Activated T-cell treated with anti-CD3 and anti-CD28 coated beads, Interleukin-2, amount 50 U/mL, for 24 hours (primary cell): Measurements from ENCODE around the gene TTC39A.

Experiments
- DNase-seq: peaks from one replicate; pipeline ENCODE4 v3.0.0-alpha.2; 2020
- H3K27ac Mint-ChIP-seq: 2 replicates; pipeline ENCODE4 v1.8.0; 2020; ENCODE audit warnings: mild to moderate bottlenecking, mixed read lengths
- H3K27me3 Mint-ChIP-seq: 2 replicates; pipeline ENCODE4 v1.8.0; 2020; ENCODE audit warnings: mixed read lengths
- H3K36me3 Mint-ChIP-seq: 2 replicates; pipeline ENCODE4 v1.8.0; 2020; ENCODE audit warnings: low read depth, mixed read lengths
- H3K4me1 Mint-ChIP-seq: 2 replicates; pipeline ENCODE4 v1.8.0; 2020; ENCODE audit warnings: low read depth, mixed read lengths
- H3K4me3 Mint-ChIP-seq: 2 replicates; pipeline ENCODE4 v1.8.0; 2020; ENCODE audit warnings: mild to moderate bottlenecking, moderate library complexity, mixed read lengths
- H3K9me3 Mint-ChIP-seq: 2 replicates; pipeline ENCODE4 v1.8.0; 2020; ENCODE audit warnings: mixed read lengths

Gene TTC39A

GRCh38 chr1:51345300-51345687, 14.9 kb upstream of the TTC39A start:
- H3K9me3 Mint-ChIP-seq, result no peaks in the 10 kb centered on the region
- peaks cover 3% of the 10 kb centered on the region for H3K4me1 Mint-ChIP-seq
- no peak for DNase-seq
- peaks cover 51% of the 10 kb centered on the region for H3K27me3 Mint-ChIP-seq
- H3K27ac Mint-ChIP-seq, result no peak overlapping the region
- H3K4me3 Mint-ChIP-seq, result no peak overlapping the region
- H3K36me3 Mint-ChIP-seq, result no peaks in the 10 kb centered on the region

GRCh38 chr1:51344602-51345299, 14.4 kb upstream of the TTC39A start:
- Mint-ChIP-seq H3K4me3 (no peak overlapping the region), H3K9me3 (no peaks in the 10 kb centered on the region), H3K27ac (no peak overlapping the region), H3K36me3 (no peaks in the 10 kb centered on the region), H3K4me1 (peaks cover 3% of the 10 kb centered on the region), H3K27me3 (peaks cover 51% of the 10 kb centered on the region)
- no peak for DNase-seq

GRCh38 chr1:51344276-51344601, 13.9 kb upstream of the TTC39A start:
- Mint-ChIP-seq H3K4me3 (no peak overlapping the region), H3K27ac (no peak overlapping the region), H3K9me3 (no peaks in the 10 kb centered on the region), H3K4me1 (peaks cover 3% of the 10 kb centered on the region), H3K36me3 (no peaks in the 10 kb centered on the region), H3K27me3 (peaks cover 51% of the 10 kb centered on the region)
- no peak for DNase-seq

GRCh38 chr1:51343624-51344023, 13.3 kb upstream of the TTC39A start:
- no peak for DNase-seq
- H3K36me3 Mint-ChIP-seq, result no peaks in the 10 kb centered on the region
- peaks cover 54% of the 10 kb centered on the region for H3K27me3 Mint-ChIP-seq
- no peak overlapping the region for H3K27ac Mint-ChIP-seq
- H3K4me1 Mint-ChIP-seq, result peaks cover 3% of the 10 kb centered on the region
- H3K4me3 Mint-ChIP-seq, result no peak overlapping the region
- no peaks in the 10 kb centered on the region for H3K9me3 Mint-ChIP-seq

GRCh38 chr1:51342591-51343206, 12.3 kb upstream of the TTC39A start:
- Mint-ChIP-seq H3K4me1 (peaks cover 3% of the 10 kb centered on the region), H3K36me3 (no peaks in the 10 kb centered on the region), H3K4me3 (no peak overlapping the region), H3K27ac (no peak overlapping the region), H3K27me3 (peaks cover 57% of the 10 kb centered on the region), H3K9me3 (no peaks in the 10 kb centered on the region)
- DNase-seq, result no peak

- H3K27ac Mint-ChIP-seq, result no peak overlapping the region
- no peaks in the 10 kb centered on the region for H3K9me3 Mint-ChIP-seq
- no peak for DNase-seq
- H3K36me3 Mint-ChIP-seq, result no peaks in the 10 kb centered on the region
- H3K4me1 Mint-ChIP-seq, result peaks cover 3% of the 10 kb centered on the region
- H3K4me3 Mint-ChIP-seq, result no peak overlapping the region
- H3K27me3 Mint-ChIP-seq, result peaks cover 57% of the 10 kb centered on the region
Observed at GRCh38 chr1:51341876-51342496, 11.6 kb upstream of the TTC39A start.

- H3K27ac Mint-ChIP-seq, result no peak overlapping the region
- DNase-seq, result no peak
- no peaks in the 10 kb centered on the region for H3K36me3 Mint-ChIP-seq
- peaks cover 43% of the 10 kb centered on the region for H3K27me3 Mint-ChIP-seq
- H3K4me1 Mint-ChIP-seq, result peaks cover 3% of the 10 kb centered on the region
- no peak overlapping the region for H3K4me3 Mint-ChIP-seq
- no peaks in the 10 kb centered on the region for H3K9me3 Mint-ChIP-seq
Observed at GRCh38 chr1:51340380-51340779, 10.0 kb upstream of the TTC39A start.

- no peak for DNase-seq
- peaks cover 2% of the 10 kb centered on the region for H3K4me1 Mint-ChIP-seq
- no peak overlapping the region for H3K27ac Mint-ChIP-seq
- no peaks in the 10 kb centered on the region for H3K9me3 Mint-ChIP-seq
- H3K4me3 Mint-ChIP-seq, result no peak overlapping the region
- no peaks in the 10 kb centered on the region for H3K36me3 Mint-ChIP-seq
- peaks cover 15% of the 10 kb centered on the region for H3K27me3 Mint-ChIP-seq
Observed at GRCh38 chr1:51336711-51337110, 6.3 kb upstream of the TTC39A start.

GRCh38 chr1:51336004-51336403, 5.6 kb upstream of the TTC39A start:
- Mint-ChIP-seq H3K36me3 (no peaks in the 10 kb centered on the region), H3K27me3 (peaks cover 15% of the 10 kb centered on the region), H3K4me3 (no peak overlapping the region), H3K4me1 (peaks cover 9% of the 10 kb centered on the region), H3K9me3 (no peaks in the 10 kb centered on the region), H3K27ac (no peak overlapping the region)
- DNase-seq, result no peak

GRCh38 chr1:51331206-51332100, 1.1 kb upstream of the TTC39A start:
- Mint-ChIP-seq H3K9me3 (no peaks in the 10 kb centered on the region), H3K27me3 (peaks cover 35% of the 10 kb centered on the region), H3K4me3 (peak overlapping the region; percentile 75), H3K27ac (peak overlapping the region; percentile 76), H3K4me1 (peaks cover 18% of the 10 kb centered on the region), H3K36me3 (no peaks in the 10 kb centered on the region)
- DNase-seq, result no peak

- Mint-ChIP-seq H3K27ac (no peak overlapping the region), H3K27me3 (peaks cover 35% of the 10 kb centered on the region), H3K9me3 (no peaks in the 10 kb centered on the region), H3K36me3 (no peaks in the 10 kb centered on the region), H3K4me1 (peaks cover 18% of the 10 kb centered on the region), H3K4me3 (peak overlapping the region; percentile 48)
- DNase-seq, result no peak
Observed at GRCh38 chr1:51329443-51330325, 678 bp downstream of the TTC39A start.

- H3K9me3 Mint-ChIP-seq, result no peaks in the 10 kb centered on the region
- H3K27ac Mint-ChIP-seq, result no peak overlapping the region
- H3K27me3 Mint-ChIP-seq, result peaks cover 35% of the 10 kb centered on the region
- DNase-seq, result no peak
- peaks cover 18% of the 10 kb centered on the region for H3K4me1 Mint-ChIP-seq
- H3K36me3 Mint-ChIP-seq, result no peaks in the 10 kb centered on the region
- H3K4me3 Mint-ChIP-seq, result no peak overlapping the region
Observed at GRCh38 chr1:51328926-51329325, 1.4 kb downstream of the TTC39A start.

- H3K27ac Mint-ChIP-seq, result no peak overlapping the region
Observed at GRCh38 chr1:51328279-51328678, 2.1 kb downstream of the TTC39A start.

GRCh38 chr1:51327386-51327785, 3.0 kb downstream of the TTC39A start:
- H3K4me3 Mint-ChIP-seq, result no peak overlapping the region
- DNase-seq, result no peak
- H3K36me3 Mint-ChIP-seq, result no peaks in the 10 kb centered on the region
- no peak overlapping the region for H3K27ac Mint-ChIP-seq
- peaks cover 35% of the 10 kb centered on the region for H3K27me3 Mint-ChIP-seq
- H3K9me3 Mint-ChIP-seq, result no peaks in the 10 kb centered on the region
- peaks cover 18% of the 10 kb centered on the region for H3K4me1 Mint-ChIP-seq

More at GRCh38 chr1:51328279-51328678, 2.1 kb downstream of the TTC39A start:
- H3K27me3 Mint-ChIP-seq, result peaks cover 35% of the 10 kb centered on the region
- no peaks in the 10 kb centered on the region for H3K9me3 Mint-ChIP-seq
- DNase-seq, result no peak
- no peaks in the 10 kb centered on the region for H3K36me3 Mint-ChIP-seq
- H3K4me3 Mint-ChIP-seq, result no peak overlapping the region
- H3K4me1 Mint-ChIP-seq, result peaks cover 18% of the 10 kb centered on the region
